ENCODE measurements around the gene ADAM10. TPM values are rescaled to one million over a fixed set of nuclear protein-coding genes. Genes with fewer than 3 reads are reported as not detected.

The ADAM10 gene
- total and polyA plus RNA-seq, 2 of the 8 experiments (the other 6 are each of a cell fraction or from before 2014, with no cell fraction given): 46.5 to 163 TPM

DNA sequence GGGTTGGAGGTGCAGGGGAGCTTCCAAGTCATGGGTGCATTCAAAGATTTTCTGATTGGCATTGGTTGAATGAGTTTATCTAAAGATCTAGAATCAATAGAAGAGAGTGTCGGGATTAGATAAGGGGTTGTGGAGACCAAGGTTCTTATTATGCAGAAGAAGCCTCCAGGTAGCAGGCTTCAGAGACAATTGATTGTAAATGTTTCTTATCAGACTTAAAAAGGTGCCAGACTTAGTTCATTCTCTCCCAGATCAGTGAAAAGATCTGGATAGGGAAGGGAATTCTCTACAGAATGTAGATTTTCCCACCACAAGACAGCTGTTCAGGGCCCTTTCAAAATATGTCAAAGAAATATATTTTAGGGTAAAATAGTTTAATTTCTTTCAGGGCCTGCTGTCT lies 188.2 kb downstream of the ADAM10 start:
- H3K79me1 ChIP-seq (ENCODE audit: low read depth, low read length): no peaks in the 10 kb centered on the region
- TF ChIP-seq SP4 (IDR thresholded peaks at IDR 0.05; ENCODE audit: low read length) (no peak), KDM1A (IDR thresholded peaks at IDR 0.05; ENCODE audit: borderline replicate concordance, low read length) (no peak), RNF2 (IDR thresholded peaks at IDR 0.05; ENCODE audit: borderline replicate concordance, low read depth, low read length, missing control alignments, poor library complexity, severe bottlenecking) (no peak), TAF1 (IDR thresholded peaks at IDR 0.05; ENCODE audit: low read depth, low read length) (no peak), TAF7 (optimal IDR thresholded peaks at IDR 0.05; ENCODE audit: borderline replicate concordance, low read depth, low read length) (no peak), BACH1 (IDR thresholded peaks at IDR 0.05; ENCODE audit: low read length) (no peak)
- H3K23me2 ChIP-seq (ENCODE audit: low read depth, low read length): no peaks in the 10 kb centered on the region
- no peak overlapping the region for H3K27ac ChIP-seq (ENCODE audit: low read depth, low read length)
- H2BK20ac ChIP-seq (ENCODE audit: low read length): no peak overlapping the region
- no peak overlapping the region for H2AK5ac ChIP-seq (ENCODE audit: low read depth, low read length)
- FAIRE-seq: no peak
- WGBS, 2 experiments (ENCODE audit: extremely low coverage in 1 of 2, insufficient coverage in 1 of 2, insufficient read length in 1 of 2, insufficient replicate concordance in 2 of 2, low coverage in 1 of 2, low lambda C conversion rate in 2 of 2, missing lambda C conversion rate in 1 of 2): 0% methylated on average over 1 of the region's 1 CpG; no CpG with 5 or more reads in 1 of the 2 experiments
- peaks cover 7 to 8% of the 10 kb centered on the region in 2 experiments; a peak in 3 of 4 replicates for H3K9me3 ChIP-seq (ENCODE audit: insufficient read depth in 2 of 2, low read depth in 1 of 2, low read length in 1 of 2)
- no peak overlapping the region for H2BK15ac ChIP-seq (ENCODE audit: low read length)
- H3K9ac ChIP-seq (replicated peaks in 1 of 4; ENCODE audit: extremely low read depth in 1 of 4, low read depth in 3 of 4, low read length in 3 of 4): no peak overlapping the region
- no peak overlapping the region for H2BK5ac ChIP-seq (ENCODE audit: low read depth, low read length)
- H3K27me3 ChIP-seq (replicated peaks in 1 of 4; ENCODE audit: control insufficient read depth in 3 of 4, extremely low read depth in 1 of 4, insufficient read depth in 3 of 4, low read length in 3 of 4): no peaks in the 10 kb centered on the region
- no peak overlapping the region for H3K56ac ChIP-seq (replicated peaks; ENCODE audit: insufficient read length, low read depth, low read length)
- no peak for DNase-seq (ENCODE audit: low read depth in 1 of 2, low spot score in 2 of 2)
- no peak overlapping the region for H2AFZ ChIP-seq (ENCODE audit: low read length)
- no peak overlapping the region for H3K4me2 ChIP-seq (ENCODE audit: insufficient read depth in 1 of 2, low read depth in 2 of 2, low read length in 2 of 2)
- no peak overlapping the region for H2BK12ac ChIP-seq (ENCODE audit: low read depth, low read length)
- H2BK120ac ChIP-seq (replicated peaks; ENCODE audit: low read depth, low read length): no peak overlapping the region
- H3K36me3 ChIP-seq (ENCODE audit: control insufficient read depth in 2 of 4, insufficient read depth in 4 of 4, low read length in 3 of 4): no peaks in the 10 kb centered on the region
- H3K14ac ChIP-seq (ENCODE audit: insufficient read length): no peak overlapping the region
- no peak overlapping the region for H3K18ac ChIP-seq (ENCODE audit: extremely low read depth, low read length)
- no peak overlapping the region for H4K5ac ChIP-seq (ENCODE audit: insufficient read length, low read depth, low read length)
- H3K4me1 ChIP-seq (replicated peaks in 1 of 4; ENCODE audit: control insufficient read depth in 3 of 4, insufficient read depth in 4 of 4, low read length in 3 of 4): no peaks in the 10 kb centered on the region; a peak in 1 of 7 replicates
- no peak overlapping the region for H3K4ac ChIP-seq (replicated peaks; ENCODE audit: insufficient read length, low read depth, low read length)
- H3K79me2 ChIP-seq (ENCODE audit: control insufficient read depth in 1 of 2, insufficient read depth in 2 of 2, low read length in 2 of 2): no peaks in the 10 kb centered on the region
- H4K91ac ChIP-seq (replicated peaks; ENCODE audit: insufficient read length, low read length): no peak overlapping the region
- H3K4me3 ChIP-seq (ENCODE audit: extremely low read depth in 1 of 4, insufficient read depth in 2 of 4, low read depth in 3 of 4, low read length in 4 of 4): no peak overlapping the region
- H4K8ac ChIP-seq (ENCODE audit: extremely low read depth, insufficient read depth, low read length): no peak overlapping the region
- CTCF ChIA-PET (ENCODE audit: partially characterized antibody): interaction anchor here (1.1 kb wide), 1 partner anchor 286 kb away, joined by 3 read pairs; no protein-coding TSS in a partner anchor
- H3K23ac ChIP-seq (ENCODE audit: insufficient read length): no peak overlapping the region
- POLR2A ChIA-PET (ENCODE audit: partially characterized antibody): no interaction called here
- no peaks in the 10 kb centered on the region for H4K20me1 ChIP-seq (replicated peaks in 1 of 2; ENCODE audit: control insufficient read depth in 1 of 2, insufficient read depth in 2 of 2, low read length in 2 of 2)

All from H1 (cell line).